T47D (cell line): Measurements from ENCODE around the gene MRFAP1L1.
"Not testable (repeated sequence)": the region's sequence is repeated elsewhere in the genome, so short reads cannot be mapped to it uniquely, and the experiment has no call there.

Source experiments
- DNase-seq, 2 experiments: peaks; one replicate each; pipeline versions ENCODE4 v3.0.0 to v3.0.0-alpha.2; 2011 to 2012; ENCODE audit warnings: low read depth in 1 of 2, low spot score in 1 of 2
- JUND ChIP-seq: IDR thresholded peaks from 2 replicates; pipeline ENCODE4 v1.6.1; 2012; ENCODE audit warnings: low read depth
- in situ Hi-C: cut with HindIII; loops from 2 replicates; pipeline ENCODE4 v1.10.0; 2016; ENCODE audit warnings: low sequenced_read_pairs, low pct_unique_long_range_greater_than_20kb

The MRFAP1L1 gene

DNA sequence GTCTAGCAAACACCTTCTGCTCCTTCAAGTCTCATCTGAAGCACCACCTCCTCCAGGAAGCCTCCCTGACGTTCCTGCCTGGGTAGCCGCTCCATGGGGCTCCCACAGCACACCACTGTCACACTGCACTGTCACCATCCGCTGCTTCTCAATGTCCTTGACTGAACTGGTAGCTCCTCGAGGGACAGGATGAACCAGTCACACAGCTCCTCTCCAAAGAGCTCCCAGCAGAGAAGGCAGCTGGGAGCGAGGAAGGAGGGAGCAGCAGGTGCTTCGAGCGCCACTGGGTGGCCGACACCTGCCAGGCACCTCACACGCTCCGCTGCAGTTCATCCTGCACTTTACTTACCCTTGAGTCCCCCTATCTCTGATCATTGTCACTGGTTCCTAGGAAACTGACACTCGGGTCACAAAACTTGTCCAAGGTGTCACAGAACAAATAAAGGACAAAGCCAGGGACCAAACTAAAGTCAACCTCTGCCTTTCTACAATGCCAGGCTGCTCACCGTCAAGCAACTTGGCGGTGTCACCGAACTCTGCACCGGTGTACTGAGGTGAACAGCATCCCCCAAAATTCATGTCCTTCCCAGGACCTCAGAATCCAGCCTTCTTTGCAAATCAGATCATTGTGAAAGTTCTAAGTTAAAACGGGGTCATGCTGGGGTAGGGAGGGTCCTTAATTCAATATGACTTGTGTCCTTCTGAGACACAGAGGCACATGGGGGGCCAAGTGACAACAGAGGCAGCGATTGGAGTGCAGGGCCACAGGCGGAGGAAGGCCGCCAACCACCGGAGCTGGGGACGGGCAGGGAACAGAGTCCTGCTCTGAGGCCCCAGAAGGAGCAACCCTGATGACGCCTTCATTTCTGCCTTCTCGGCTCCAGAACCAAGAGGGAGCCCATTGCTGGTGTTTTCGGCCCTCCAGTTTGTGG is 21.5 kb downstream of the MRFAP1L1 start:
- TF ChIP-seq JUND: no peak
- in situ Hi-C loops: no loop called here
- DNase-seq: peak; percentile 88 to 99

GRCh38 chr4:6686104-6686787 is 23.4 kb downstream of the MRFAP1L1 start:
- DNase-seq: no peak
- in situ Hi-C loops: no loop called here
- no peak for TF ChIP-seq JUND

DNA sequence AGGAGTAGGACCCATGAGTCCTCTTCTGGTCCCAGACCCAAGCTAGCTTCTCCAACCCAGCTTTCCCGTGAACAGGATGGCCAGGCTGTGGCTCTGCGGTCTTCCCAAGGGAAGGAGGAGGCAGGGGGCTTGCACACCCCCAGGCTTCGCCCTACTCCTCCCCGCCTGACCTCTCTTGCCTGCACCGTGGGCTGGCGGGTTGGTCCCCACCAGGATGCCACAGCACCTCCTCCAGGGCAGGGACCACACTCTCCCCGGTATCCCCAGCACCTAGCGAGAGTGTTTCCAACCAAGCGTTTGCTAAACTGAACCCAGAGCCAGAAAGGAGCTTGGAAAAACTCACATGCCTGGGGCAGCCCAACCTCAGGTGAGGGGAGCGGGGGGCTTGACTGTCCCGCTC is 25.0 kb downstream of the MRFAP1L1 start:
- no peak for DNase-seq
- in situ Hi-C loops: no loop called here
- no peak for TF ChIP-seq JUND

- no peak for DNase-seq
- no peak for TF ChIP-seq JUND
- in situ Hi-C loops: no loop called here
Measured at GRCh38 chr4:6682862-6683590, 26.6 kb downstream of the MRFAP1L1 start.

DNA sequence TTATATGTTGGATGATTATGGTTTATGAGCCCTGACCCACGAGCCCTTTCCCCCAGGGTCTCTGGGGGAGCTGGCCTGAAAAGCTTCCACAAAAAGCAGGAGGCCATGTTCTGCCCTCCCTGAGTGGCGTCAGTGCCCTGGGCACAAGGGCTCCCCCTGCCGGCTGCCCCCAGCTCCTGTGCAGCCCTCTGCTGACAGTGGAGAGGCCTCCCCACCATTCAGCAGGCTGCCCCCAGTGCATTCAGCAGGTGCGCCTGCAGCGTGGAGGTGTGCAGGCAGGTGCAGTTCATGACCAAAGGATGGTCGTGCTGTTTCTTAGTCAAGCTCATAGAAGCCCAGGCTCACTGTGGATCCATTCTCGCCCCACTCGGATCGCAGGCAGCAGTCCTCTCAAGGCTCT is 28.5 kb downstream of the MRFAP1L1 start:
- in situ Hi-C loops: no loop called here
- peak in 1 of 2 experiments; percentile 49 for DNase-seq

GRCh38 chr4:6680372-6681034 is 29.2 kb downstream of the MRFAP1L1 start:
- TF ChIP-seq JUND: no peak
- in situ Hi-C loops: no loop called here

More for the DNA sequence above, 28.5 kb downstream of the MRFAP1L1 start:
- TF ChIP-seq JUND: no peak

GRCh38 chr4:6676722-6677558 is 32.7 kb downstream of the MRFAP1L1 start:
- DNase-seq: no peak
- no peak for TF ChIP-seq JUND
- in situ Hi-C loops: no loop called here

More at GRCh38 chr4:6680372-6681034, 29.2 kb downstream of the MRFAP1L1 start:
- no peak for DNase-seq

GRCh38 chr4:6674500-6675149 is 35.0 kb downstream of the MRFAP1L1 start:
- no peak for TF ChIP-seq JUND
- DNase-seq: peak; percentile 70 to 77
- in situ Hi-C loops: no loop called here

DNA sequence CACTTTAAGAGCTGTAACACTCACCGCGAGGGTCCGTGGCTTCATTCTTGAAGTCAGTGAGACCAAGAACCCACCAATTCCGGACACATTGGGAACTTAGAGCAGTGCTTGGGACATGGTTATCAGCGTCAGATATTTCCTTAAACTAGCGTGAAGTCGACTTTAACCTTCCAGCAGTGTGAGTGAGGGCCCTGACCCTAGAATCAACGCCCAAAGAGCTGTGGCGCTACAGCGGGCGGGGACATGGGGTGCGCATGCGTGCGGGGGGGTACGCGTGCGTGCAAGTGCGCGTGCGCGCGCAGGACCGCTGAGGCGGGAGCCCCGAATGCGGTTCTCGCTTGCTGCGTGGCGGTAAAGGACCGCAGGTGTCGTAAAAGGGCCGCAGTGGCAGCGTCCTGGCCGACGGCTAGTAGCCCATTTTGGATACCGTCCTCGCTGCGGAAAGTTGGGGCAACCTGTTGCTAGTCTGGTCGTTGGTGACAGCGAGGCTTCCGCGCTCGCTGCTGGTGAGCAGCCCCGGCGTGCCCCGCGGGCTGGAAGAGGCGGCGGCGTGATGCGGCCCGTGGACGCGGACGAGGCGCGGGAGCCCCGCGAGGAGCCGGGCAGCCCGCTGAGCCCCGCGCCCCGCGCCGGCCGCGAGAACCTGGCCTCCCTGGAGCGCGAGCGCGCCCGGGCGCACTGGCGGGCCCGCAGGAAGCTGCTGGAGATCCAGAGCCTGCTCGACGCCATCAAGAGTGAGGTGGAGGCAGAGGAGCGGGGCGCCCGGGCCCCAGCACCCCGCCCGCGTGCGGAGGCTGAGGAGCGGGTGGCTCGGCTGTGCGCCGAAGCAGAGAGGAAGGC is 35.8 kb downstream of the MRFAP1L1 start:
- in situ Hi-C loops: no loop called here
- no peak for TF ChIP-seq JUND
- DNase-seq: peak; percentile 96 to 97

DNA sequence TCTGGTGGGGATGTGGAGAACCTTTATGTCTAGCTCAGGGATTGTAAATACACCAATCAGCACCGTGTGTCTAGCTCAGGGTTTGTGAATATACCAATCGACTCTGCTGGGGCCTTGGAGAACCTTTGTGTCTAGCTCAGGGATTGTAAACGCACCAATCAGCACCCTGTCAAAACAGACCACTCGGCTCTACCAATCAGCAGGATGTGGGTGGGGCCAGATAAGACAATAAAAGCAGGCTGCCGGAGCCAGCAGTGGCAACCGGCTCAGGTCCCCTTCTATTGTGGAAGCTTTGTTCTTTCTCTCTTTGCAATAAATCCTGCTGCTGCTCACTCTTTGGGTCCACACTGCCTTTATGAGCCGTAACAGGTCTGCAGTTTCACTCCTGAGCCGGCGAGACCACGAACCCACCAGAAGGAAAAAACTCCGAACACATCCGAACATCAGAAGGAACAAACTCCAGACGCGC is 36.4 kb downstream of the MRFAP1L1 start:
- in situ Hi-C loops: not testable (repeated sequence)
- peak in 1 of 2 experiments; percentile 68 for DNase-seq

DNA sequence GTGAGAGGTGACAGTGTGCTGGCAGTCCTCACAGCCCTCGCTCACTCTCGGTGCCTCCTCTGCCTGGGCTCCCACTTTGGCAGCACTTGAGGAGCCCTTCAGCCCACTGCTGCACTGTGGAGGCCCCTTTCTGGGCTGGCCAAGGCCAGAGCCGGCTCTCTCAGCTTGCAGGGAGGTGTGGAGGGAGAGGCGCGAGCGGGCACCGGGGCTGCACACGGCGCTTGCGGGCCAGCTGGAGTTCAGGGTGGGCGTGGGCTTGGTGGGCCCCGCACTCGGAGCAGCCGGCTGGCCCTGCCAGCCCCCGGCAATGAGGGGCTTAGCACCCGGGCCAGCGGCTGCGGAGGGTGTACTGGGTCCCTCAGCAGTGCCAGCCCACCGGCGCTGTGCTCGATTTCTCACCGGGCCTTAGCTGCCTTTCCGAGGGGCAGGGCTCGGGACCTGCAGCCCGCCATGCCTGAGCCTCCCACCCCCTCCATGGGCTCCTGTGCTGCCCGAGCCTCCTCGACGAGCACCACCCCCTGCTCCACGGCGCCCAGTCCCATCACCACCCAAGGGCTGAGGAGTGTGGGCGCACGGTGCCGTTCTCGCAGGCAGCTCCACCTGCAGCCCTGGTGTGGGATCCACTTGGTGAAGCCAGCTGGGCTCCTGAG is 37.0 kb downstream of the MRFAP1L1 start:
- in situ Hi-C loops, DNase-seq: not testable (repeated sequence)
